ENCODE results near the gene KCNK4.
"Not testable (repeated sequence)": the region's sequence is repeated elsewhere in the genome, so short reads cannot be mapped to it uniquely, and the experiment has no call there.

Gene KCNK4

DNA sequence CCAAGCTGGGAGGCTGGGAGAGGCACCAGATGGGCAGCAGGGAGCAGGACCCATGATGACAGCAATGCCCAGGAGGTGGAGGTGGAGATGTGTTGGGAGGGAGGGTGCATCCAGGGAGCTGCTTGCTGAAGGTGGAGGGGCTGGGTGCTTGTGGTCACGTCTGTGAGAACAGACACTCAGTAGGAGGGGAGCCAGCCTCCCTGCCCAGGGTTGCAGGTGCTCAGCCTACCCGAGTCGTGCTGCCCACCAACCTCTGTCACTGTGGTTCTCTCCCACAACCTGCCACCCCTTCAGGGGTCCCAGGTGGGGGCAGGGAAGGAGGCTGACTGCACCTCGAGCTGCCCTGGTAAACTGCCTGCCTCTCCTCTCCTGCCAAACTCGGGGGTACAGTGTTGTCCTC lies 32.3 kb downstream of the KCNK4 start:
- no peak for DNase-seq (ENCODE audit: low spot score)
- FAIRE-seq = no peak

DNA sequence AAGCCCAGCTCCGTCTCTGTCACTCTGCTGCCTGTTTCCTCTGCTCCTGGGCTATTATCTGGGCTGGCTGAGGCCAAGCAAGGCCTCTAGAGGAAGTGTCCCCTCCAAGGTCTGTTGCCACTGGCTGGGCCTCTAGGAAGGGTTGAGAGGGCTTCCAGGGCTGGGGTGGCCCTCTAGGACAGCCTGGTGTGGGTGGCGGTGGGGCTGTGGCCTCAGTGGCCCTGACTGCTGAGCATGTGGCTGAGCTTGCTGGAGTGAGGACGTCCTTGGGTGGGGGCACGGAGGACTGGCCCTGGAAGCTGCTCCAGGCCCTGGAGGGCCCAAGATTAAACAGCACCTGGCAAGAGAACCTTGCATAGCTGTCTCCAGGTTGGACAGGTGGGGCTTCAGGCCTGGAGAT lies 32.9 kb downstream of the KCNK4 start:
- DNase-seq (ENCODE audit: low spot score); FAIRE-seq: not testable (repeated sequence)

DNA sequence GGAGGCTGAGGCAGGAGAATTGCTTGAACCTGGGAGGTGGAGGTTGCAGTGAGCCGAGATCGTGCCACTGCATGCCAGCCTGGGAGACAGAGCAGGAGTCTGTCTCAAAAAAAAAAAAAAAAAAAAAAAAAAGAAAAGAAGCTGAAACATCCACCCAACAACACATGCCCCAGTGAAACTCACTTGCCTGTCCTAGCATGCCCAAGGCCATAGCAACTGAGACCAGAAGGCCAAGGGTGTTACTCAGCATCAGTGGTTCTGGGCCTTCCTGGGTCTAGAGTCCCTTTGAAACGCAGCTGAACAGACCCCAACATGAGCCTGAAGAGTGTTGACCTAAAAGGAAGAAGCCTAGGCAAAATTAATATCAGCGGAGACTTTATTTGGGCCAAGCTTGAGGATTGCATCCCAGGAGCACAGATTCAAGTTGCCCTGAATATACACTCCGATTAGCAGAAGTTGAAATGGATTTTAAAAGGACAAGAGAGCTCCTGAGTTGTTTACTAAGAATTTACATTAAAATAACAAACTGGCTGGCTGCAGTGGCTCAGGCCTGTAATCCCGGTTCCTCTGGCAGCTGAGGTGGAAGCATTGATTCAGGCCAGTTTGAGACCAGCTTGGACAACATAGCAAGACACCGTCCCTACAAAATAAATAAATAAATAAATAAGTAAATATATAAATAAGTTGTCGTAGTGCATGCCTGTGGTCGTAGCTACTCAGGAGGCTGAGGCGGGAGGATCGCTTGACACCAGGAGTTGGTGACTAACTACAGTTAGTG lies 33.8 kb downstream of the KCNK4 start:
- no peak for FAIRE-seq
- DNase-seq (ENCODE audit: low spot score) = no peak

DNA sequence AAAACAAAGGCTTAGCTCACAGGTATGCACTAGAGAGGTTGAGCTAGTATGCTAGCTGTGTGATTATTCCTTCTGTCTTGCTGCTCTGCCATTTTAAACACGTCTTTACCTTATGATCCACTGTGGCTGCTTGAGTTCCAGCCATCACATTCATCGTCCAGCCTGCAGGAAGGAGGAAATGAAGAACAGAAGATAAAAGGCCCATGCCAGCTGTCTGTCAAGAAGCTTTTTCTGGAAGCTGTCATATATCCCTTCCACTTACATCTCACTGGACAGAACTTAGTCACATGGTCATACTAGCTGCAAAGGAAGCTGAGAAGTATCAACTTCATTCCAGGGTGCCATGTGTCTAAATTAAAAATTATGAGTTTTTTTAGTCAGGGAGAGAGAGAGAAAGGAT lies 36.3 kb downstream of the KCNK4 start:
- DNase-seq (ENCODE audit: low spot score) (no peak), FAIRE-seq (no peak)

DNA sequence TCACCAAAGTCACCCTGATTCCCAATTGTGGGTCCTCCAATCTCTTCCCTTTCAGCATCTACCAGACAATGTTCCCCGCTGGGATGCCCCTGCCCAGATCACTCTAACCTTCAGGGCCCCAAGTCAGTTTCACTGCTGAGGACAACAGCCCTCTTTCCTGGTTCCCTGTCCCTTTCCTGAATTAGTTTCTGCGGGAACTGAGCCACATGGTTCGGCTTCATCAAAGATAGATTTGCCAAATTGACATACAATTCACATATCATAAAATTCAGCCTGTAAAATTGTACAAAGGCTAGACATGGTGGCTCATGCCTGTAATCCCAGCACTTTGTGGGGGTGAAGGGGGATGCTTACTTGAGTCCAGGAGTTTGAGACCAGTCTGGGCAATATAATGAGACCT lies 36.9 kb downstream of the KCNK4 start:
- DNase-seq (ENCODE audit: low spot score) (no peak), FAIRE-seq (no peak)

GRCh38 chr11:64330888-64331287 lies 39.8 kb downstream of the KCNK4 start:
- no peak for FAIRE-seq
- DNase-seq (ENCODE audit: low spot score) = no peak

DNA sequence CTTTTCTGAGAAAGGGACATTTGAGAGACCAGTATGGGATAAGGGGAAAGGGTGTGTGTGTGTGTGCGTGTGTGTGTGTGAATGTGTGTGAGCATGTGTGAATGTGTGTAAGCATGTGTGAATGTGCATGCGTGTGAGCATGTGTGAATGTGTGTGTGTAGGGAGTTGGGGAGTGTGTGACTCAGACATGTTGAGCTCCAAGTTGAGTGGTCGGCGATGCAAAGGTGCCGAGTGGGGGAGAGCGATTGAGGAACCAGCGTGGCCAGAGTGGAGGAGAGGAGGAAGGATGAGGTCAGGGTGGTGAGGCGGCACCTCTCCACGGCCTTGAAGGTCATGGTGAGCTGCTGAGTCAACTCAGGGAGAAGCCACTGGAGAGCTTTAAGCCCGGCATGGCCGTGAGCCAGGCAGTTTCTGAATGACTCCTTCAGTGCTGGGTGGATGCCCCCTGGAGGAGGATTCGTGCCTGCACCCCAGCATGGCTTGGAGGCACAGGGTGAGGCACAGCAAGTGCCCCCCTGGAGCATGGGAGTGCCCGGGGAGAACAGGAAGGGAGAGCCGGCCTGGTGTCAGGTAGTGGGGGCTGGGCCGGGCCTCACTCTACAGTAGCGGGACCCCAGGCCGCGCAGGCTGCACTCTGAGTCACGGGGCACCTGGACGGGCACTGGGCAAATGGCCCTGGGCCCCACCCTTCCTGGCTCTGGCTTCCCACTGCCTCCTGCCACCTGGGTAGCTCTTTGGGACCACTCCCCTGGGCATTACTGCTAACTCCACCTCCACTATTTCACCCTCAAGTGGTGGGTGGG lies 40.7 kb downstream of the KCNK4 start:
- peak; percentile 40 for FAIRE-seq
- DNase-seq (ENCODE audit: low spot score) = peak; percentile 88

GRCh38 chr11:64333556-64333955 lies 42.5 kb downstream of the KCNK4 start:
- FAIRE-seq (no peak), DNase-seq (ENCODE audit: low spot score) (no peak)

GRCh38 chr11:64334764-64335735 lies 43.9 kb downstream of the KCNK4 start:
- DNase-seq (ENCODE audit: low spot score) = peak; percentile 98
- FAIRE-seq = peak; percentile 84

- FAIRE-seq (no peak), DNase-seq (ENCODE audit: low spot score) (no peak)
Measured at GRCh38 chr11:64337538-64338249, 46.6 kb downstream of the KCNK4 start.

DNA sequence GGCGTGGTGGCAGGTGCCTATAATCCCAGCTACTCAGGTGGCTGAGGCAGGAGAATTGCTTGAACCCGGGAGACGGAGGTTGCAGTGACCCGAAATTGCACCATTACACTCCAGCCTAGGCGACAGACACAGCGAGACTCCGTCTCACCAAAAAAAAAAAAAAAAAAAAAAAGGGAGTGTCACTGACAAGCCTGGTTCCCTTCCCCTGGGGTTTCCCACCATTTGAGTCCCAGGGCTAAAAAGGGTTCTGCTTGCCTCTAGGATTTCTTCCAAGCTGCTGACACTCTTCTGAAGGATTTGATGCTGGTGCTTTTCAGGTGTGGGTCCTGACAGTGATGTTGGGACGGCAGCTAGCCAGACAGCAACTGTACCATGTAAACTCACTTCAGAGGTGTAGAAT lies 47.6 kb downstream of the KCNK4 start:
- no peak for FAIRE-seq

DNA sequence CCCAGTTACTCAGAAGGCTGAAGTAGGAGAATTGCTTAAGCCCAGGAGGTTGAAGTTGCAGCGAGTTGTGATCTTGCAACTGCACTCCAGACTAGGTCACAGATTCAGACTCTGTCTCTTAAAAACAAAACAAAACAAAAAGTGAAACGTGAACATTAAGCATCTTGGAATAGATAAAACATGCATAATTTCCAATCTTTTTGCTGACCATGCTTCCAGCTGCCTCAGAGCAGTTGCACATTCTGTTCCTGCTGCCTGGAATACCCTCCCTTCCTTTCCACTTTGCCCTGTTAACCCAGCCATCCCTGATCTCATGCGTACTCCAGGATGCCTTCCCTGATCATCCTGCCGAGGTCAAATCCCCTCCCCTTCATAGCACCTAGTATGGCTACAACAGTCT lies 48.2 kb downstream of the KCNK4 start:
- FAIRE-seq = no peak
- no peak for DNase-seq (ENCODE audit: low spot score)

More for the DNA sequence above, 47.6 kb downstream of the KCNK4 start:
- no peak for DNase-seq (ENCODE audit: low spot score)

- DNase-seq (ENCODE audit: low spot score) = no peak
- no peak for FAIRE-seq
Measured at GRCh38 chr11:64339754-64340408, 48.8 kb downstream of the KCNK4 start, which contains the start of gene CCDC88B. Gene CCDC88B (plus strand): TSS chr11:64340204. CDS start chr11:64340267, 63 bp downstream.

DNA sequence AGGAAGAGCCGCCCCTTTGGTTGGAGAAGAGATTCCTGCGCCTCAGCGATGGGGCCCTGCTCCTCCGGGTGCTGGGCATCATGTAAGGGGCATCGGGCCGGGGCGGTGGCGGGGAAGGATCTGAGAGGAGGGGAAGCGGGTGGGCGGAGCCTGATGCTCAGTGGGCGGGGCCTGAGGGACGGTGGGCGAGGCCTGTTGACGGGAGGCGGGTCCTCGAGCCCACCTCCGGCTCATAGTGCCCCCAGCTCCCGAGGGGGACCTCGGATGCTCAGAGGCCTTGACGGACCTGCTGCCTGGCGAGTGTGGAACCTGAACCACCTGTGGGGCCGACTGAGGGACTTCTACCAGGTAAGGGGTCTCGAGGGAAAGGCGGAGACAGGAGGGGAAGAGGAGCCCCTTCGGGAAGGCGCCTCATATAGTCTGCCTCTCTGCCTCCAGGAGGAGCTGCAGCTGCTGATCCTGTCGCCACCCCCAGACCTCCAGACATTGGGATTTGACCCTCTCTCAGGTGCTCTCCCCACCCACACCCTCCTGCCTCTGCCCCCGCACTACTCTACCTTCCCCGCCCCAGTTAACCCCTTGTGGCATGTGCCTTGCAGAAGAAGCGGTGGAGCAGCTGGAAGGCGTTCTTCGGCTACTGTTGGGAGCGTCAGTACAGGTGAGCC lies 49.7 kb downstream of the KCNK4 start:
- no peak for FAIRE-seq

GRCh38 chr11:64341429-64341828 lies 50.3 kb downstream of the KCNK4 start:
- DNase-seq (ENCODE audit: low spot score) (no peak), FAIRE-seq (no peak)

More for the DNA sequence above, 49.7 kb downstream of the KCNK4 start:
- no peak for DNase-seq (ENCODE audit: low spot score)

- FAIRE-seq (no peak), DNase-seq (ENCODE audit: low spot score) (peak; percentile 60)
Measured at GRCh38 chr11:64341851-64342791, 51.0 kb downstream of the KCNK4 start.

- FAIRE-seq = no peak
- no peak for DNase-seq (ENCODE audit: low spot score)
Measured at GRCh38 chr11:64342869-64343745, 52.0 kb downstream of the KCNK4 start.

Measured in RCC 7860 (cell line).